Endodermal cell (in vitro differentiated cells): Measurements from ENCODE around the gene PDILT. TPM values are rescaled to one million over a fixed set of nuclear protein-coding genes. Genes with fewer than 3 reads are reported as not detected.

Experiments
- DNase-seq: peaks from one replicate; pipeline ENCODE4 v3.0.0-alpha.2; 2017
- H3K27ac ChIP-seq: 2 replicates; pipeline ENCODE4 v1.5.1; 2013; ENCODE audit warnings: mild to moderate bottlenecking, low read depth, low read length, moderate library complexity
- H3K27me3 ChIP-seq: 2 replicates; pipeline ENCODE4 v1.6.1; 2013; ENCODE audit warnings: mild to moderate bottlenecking, low read length, moderate library complexity; ENCODE audit not compliant: insufficient read depth, control insufficient read depth, poor library complexity, severe bottlenecking
- H3K36me3 ChIP-seq: 2 replicates; pipeline ENCODE4 v1.7.0; 2013; ENCODE audit warnings: mild to moderate bottlenecking, low read length, moderate library complexity; ENCODE audit not compliant: control insufficient read depth, insufficient read depth
- H3K4me1 ChIP-seq: one replicate; pipeline ENCODE4 v1.7.0; 2013; ENCODE audit warnings: low read length; ENCODE audit not compliant: control insufficient read depth, insufficient read depth
- H3K4me3 ChIP-seq: 2 replicates; pipeline ENCODE4 v1.5.1; 2013; ENCODE audit warnings: mild to moderate bottlenecking, low read length, moderate library complexity
- H3K9ac ChIP-seq: 2 replicates; pipeline ENCODE4 v1.6.1; 2013; ENCODE audit warnings: mild to moderate bottlenecking, low read length, moderate library complexity; ENCODE audit not compliant: poor library complexity, severe bottlenecking; ENCODE audit errors: extremely low read depth
- H3K9me3 ChIP-seq: 2 replicates; pipeline ENCODE4 v1.6.1; 2013; ENCODE audit warnings: mild to moderate bottlenecking, low read length, moderate library complexity; ENCODE audit not compliant: control insufficient read depth
- H3K27ac Mint-ChIP-seq: 2 replicates; pipeline ENCODE4 v1.8.0; 2020; ENCODE audit warnings: mixed read lengths
- H3K27me3 Mint-ChIP-seq: 2 replicates; pipeline ENCODE4 v1.8.0; 2021; ENCODE audit warnings: mild to moderate bottlenecking, mixed read lengths; ENCODE audit not compliant: insufficient read depth
- H3K36me3 Mint-ChIP-seq: 2 replicates; pipeline ENCODE4 v1.8.0; 2020; ENCODE audit warnings: low read depth, mixed read lengths
- H3K4me1 Mint-ChIP-seq: 2 replicates; pipeline ENCODE4 v1.8.0; 2020; ENCODE audit warnings: mixed read lengths
- H3K4me3 Mint-ChIP-seq: 2 replicates; pipeline ENCODE4 v1.8.0; 2020; ENCODE audit warnings: mild to moderate bottlenecking, moderate library complexity, mixed read lengths
- H3K9me3 Mint-ChIP-seq: 2 replicates; pipeline ENCODE4 v1.8.0; 2020; ENCODE audit warnings: mild to moderate bottlenecking, mixed read lengths
- WGBS, 2 experiments: methylation state at CpG; one replicate each; pipeline versions ENCODE4 v1.1.5 to v1.1.7; 2013; ENCODE audit warnings: missing lambda C conversion rate in 2 of 2, mixed read lengths in 1 of 2; ENCODE audit not compliant: insufficient coverage in 1 of 2, insufficient read length in 1 of 2; 5-methylcytosine and 5-hydroxymethylcytosine counted together
- total RNA-seq, 2 donors: library from RNA; stranded (reverse); fragmentation: NEBNext Ultra II Directional in 1 of 2; extraction: Animal tissue kit (Norgen Biotek cat#: 25700) in 1 of 2; gene quantifications; 2 replicates in 1 of 2; 3 replicates in 1 of 2; pipeline ENCODE4 v1.2.1, GENCODE V29; 2021
- TF ChIP-seq, protein P1 (sequence below): fragments of 200-600 bp; sonication (generic); conservative IDR thresholded peaks from 2 replicates; pipeline ENCODE4 v1.5.0; 2021; ENCODE audit warnings: antibody characterized with exemption, mild to moderate bottlenecking

Gene PDILT
- total RNA-seq, 2 donors from 2014 or later, result not detected

DNA sequence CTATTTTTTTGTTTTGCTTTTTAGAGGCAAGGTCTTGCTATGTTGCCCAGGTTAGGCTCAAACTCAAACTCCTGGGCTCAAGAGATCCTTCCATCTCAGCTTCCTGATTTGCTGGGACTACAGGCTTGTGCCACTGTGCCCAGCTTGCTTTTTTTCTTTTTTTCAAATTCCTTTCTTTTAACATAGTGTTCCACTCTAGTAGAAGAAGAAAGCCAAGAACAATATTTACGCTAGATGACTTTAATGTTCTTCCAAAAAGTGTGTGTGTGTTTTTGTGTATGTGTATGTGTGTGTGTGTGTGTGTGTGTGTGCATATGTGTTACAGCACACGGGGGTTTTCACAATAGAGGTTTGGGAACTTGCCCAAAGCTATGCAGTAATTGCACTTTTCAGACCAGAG, 41.3 kb downstream of the PDILT start:
- Mint-ChIP-seq H3K27me3 (peaks cover 9% of the 10 kb centered on the region), H3K4me3 (no peak overlapping the region), H3K9me3 (no peaks in the 10 kb centered on the region), H3K27ac (no peak overlapping the region), H3K4me1 (no peaks in the 10 kb centered on the region), H3K36me3 (no peaks in the 10 kb centered on the region)
- TF ChIP-seq, protein P1, sequence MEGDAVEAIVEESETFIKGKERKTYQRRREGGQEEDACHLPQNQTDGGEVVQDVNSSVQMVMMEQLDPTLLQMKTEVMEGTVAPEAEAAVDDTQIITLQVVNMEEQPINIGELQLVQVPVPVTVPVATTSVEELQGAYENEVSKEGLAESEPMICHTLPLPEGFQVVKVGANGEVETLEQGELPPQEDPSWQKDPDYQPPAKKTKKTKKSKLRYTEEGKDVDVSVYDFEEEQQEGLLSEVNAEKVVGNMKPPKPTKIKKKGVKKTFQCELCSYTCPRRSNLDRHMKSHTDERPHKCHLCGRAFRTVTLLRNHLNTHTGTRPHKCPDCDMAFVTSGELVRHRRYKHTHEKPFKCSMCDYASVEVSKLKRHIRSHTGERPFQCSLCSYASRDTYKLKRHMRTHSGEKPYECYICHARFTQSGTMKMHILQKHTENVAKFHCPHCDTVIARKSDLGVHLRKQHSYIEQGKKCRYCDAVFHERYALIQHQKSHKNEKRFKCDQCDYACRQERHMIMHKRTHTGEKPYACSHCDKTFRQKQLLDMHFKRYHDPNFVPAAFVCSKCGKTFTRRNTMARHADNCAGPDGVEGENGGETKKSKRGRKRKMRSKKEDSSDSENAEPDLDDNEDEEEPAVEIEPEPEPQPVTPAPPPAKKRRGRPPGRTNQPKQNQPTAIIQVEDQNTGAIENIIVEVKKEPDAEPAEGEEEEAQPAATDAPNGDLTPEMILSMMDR, result no peak
- no peak overlapping the region for H3K9ac ChIP-seq
- no peak for DNase-seq
- no peak overlapping the region for H3K4me3 ChIP-seq
- no peaks in the 10 kb centered on the region for H3K27me3 ChIP-seq
- no peak overlapping the region for H3K27ac ChIP-seq
- no peaks in the 10 kb centered on the region for H3K4me1 ChIP-seq
- H3K9me3 ChIP-seq, result no peaks in the 10 kb centered on the region
- H3K36me3 ChIP-seq, result no peaks in the 10 kb centered on the region
- 93 to 100% methylated on average over 1 to 2 of the region's 2 CpGs for WGBS, 2 experiments

DNA sequence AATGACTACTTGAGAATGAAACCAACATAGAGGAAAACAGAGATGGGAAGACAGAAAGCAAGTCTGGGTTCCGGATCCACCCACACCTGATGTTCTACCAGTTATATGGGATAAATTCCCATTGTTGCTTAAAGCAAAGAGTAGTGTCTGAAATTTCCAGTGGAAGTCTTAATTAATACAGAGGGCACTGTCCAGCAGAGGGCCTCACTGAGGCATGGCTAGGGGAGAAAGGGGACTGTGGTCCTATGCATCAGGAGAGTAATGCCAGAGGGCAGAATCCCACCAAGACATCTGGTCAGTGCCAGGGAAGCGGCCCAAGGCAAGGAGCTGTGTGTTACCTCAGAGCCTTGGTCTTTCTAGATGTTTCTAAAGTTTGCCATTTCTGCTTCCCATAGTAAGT, 44.5 kb downstream of the PDILT start:
- TF ChIP-seq, protein P1, result peak; percentile 83
- H3K27me3 ChIP-seq, result no peaks in the 10 kb centered on the region
- Mint-ChIP-seq H3K36me3 (no peaks in the 10 kb centered on the region), H3K4me3 (no peak overlapping the region), H3K4me1 (no peaks in the 10 kb centered on the region), H3K9me3 (peaks cover 12% of the 10 kb centered on the region), H3K27me3 (peaks cover 7% of the 10 kb centered on the region), H3K27ac (no peak overlapping the region)
- no peak overlapping the region for H3K27ac ChIP-seq
- no peaks in the 10 kb centered on the region for H3K36me3 ChIP-seq
- DNase-seq, result peak; percentile 79
- H3K9me3 ChIP-seq, result peaks cover 7% of the 10 kb centered on the region
- H3K4me3 ChIP-seq, result no peak overlapping the region
- H3K9ac ChIP-seq, result no peak overlapping the region
- WGBS, 2 experiments, result 49% methylated on average over 2 of the region's 2 CpGs; no CpG with 5 or more reads in 1 of the 2 experiments
- H3K4me1 ChIP-seq, result no peaks in the 10 kb centered on the region

DNA sequence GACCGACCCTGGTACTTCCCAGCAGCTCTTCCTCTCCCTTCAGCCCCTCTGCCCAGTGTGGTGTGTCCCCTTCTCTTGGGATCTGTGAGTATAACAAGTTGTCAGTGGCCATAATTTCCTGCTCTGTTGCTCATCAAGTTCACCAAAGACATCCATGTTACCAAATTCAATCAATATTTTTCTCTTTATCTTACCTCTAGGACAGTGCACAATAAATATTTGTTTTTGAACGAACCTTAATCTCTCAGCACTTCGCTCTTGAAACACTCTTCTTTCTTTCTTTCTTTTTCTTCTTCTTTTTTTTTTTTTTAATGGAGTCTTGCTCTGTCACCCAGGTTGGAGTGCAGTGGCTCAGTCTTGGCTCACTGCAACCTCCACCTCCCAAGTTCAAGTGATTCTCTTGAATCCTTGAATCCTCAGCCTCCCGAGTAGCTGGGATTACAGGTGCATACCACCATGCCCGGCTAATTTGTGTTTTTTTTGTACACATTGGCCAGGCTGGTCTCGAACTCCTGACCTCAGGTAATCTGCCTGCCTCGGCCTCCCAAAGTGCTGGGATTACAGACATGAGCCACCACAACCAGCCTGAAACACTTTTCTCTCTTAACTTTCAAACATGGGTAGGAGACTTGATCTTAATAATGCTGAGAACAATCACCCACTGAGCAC, 49.3 kb downstream of the PDILT start:
- Mint-ChIP-seq H3K9me3 (peaks cover 12% of the 10 kb centered on the region), H3K4me3 (no peak overlapping the region), H3K36me3 (no peaks in the 10 kb centered on the region), H3K4me1 (peaks cover 2% of the 10 kb centered on the region), H3K27ac (no peak overlapping the region), H3K27me3 (peaks cover 4% of the 10 kb centered on the region)
- no peaks in the 10 kb centered on the region for H3K4me1 ChIP-seq
- H3K36me3 ChIP-seq, result no peaks in the 10 kb centered on the region
- DNase-seq, result no peak
- peaks cover 7% of the 10 kb centered on the region for H3K9me3 ChIP-seq
- no peak overlapping the region for H3K4me3 ChIP-seq
- WGBS, 2 experiments, result 88 to 92% methylated on average over 5 to 7 of the region's 7 CpGs
- H3K9ac ChIP-seq, result no peak overlapping the region
- H3K27me3 ChIP-seq, result no peaks in the 10 kb centered on the region
- TF ChIP-seq, protein P1, result no peak
- H3K27ac ChIP-seq, result no peak overlapping the region
